K562 (cell line): Measurements from ENCODE around the gene TUBA1B. TPM values are rescaled to one million over a fixed set of nuclear protein-coding genes. Genes with fewer than 3 reads are reported as not detected.
A peak's percentile ranks its signal among the peaks of the same experiment; 100 is the strongest.

Experiments used
- BCLAF1 ChIP-seq, 2 experiments: fragments of 450-650 bp in 1 of 2; IDR thresholded peaks; 2 replicates each; pipeline ENCODE4 v1.6.1; 2011 to 2017; ENCODE audit warnings: low read depth in 2 of 2, antibody characterized with exemption in 1 of 2, borderline replicate concordance in 1 of 2, low read length in 1 of 2, mild to moderate bottlenecking in 1 of 2, mixed read lengths in 1 of 2; ENCODE audit not compliant: control insufficient read depth in 1 of 2
- CBFB ChIP-seq: sonication (generic); formaldehyde crosslinking; IDR thresholded peaks from 2 replicates; pipeline ENCODE4 v1.4.0; 2020; ENCODE audit warnings: mild to moderate bottlenecking, missing genetic modification reagents
- ETV6 ChIP-seq, 3 experiments: fragments of 150-350 bp in 1 of 3; sonication (generic) in 1 of 3; formaldehyde crosslinking in 1 of 3; IDR thresholded peaks; 2 replicates each; pipeline versions ENCODE4 v1.6.1 to v1.8.0; 2014 to 2022; ENCODE audit warnings: borderline replicate concordance in 2 of 3, low read depth in 2 of 3, antibody characterized with exemption in 1 of 3, low read length in 1 of 3, mild to moderate bottlenecking in 1 of 3, missing genetic modification reagents in 1 of 3
- HDAC2 ChIP-seq: fragments of 450-650 bp; IDR thresholded peaks from 2 replicates; pipeline ENCODE4 v1.6.1; 2016; ENCODE audit warnings: mild to moderate bottlenecking
- MITF ChIP-seq: IDR thresholded peaks from 2 replicates; pipeline ENCODE4 v1.6.1; 2014; ENCODE audit warnings: antibody characterized with exemption
- MYNN ChIP-seq, 2 experiments: sonication (generic); formaldehyde crosslinking in 1 of 2; IDR thresholded peaks; 2 replicates each; pipeline versions ENCODE4 v1.5.0 to v1.6.1; 2016 to 2020; ENCODE audit warnings: antibody characterized with exemption in 1 of 2, missing genetic modification reagents in 1 of 2
- PTTG1 ChIP-seq: fragments of 450-650 bp; IDR thresholded peaks from 2 replicates; pipeline ENCODE4 v1.6.1; 2016; ENCODE audit warnings: low read depth, mild to moderate bottlenecking, missing genetic modification characterization, missing compliant biosample characterization
- RB1 ChIP-seq: fragments of 450-650 bp; IDR thresholded peaks from 2 replicates; pipeline ENCODE4 v1.6.1; 2017; ENCODE audit warnings: low read depth, mild to moderate bottlenecking
- SRF ChIP-seq, 2 experiments: fragments of 250-450, 450-650 bp in 1 of 2; sonication (Bioruptor Pico) in 1 of 2; sonication (generic) in 1 of 2; formaldehyde crosslinking; IDR thresholded peaks; 2 replicates each; pipeline versions ENCODE4 v1.5.0 to v1.5.1; 2020 to 2022; ENCODE audit warnings: mild to moderate bottlenecking in 1 of 2, missing genetic modification reagents in 1 of 2
- TSC22D4 ChIP-seq: fragments of 450-650 bp; IDR thresholded peaks from 2 replicates; pipeline ENCODE4 v1.6.1; 2016; ENCODE audit warnings: missing genetic modification characterization, missing biosample characterization, control low read depth
- USF1 ChIP-seq: sonication (generic); formaldehyde crosslinking; IDR thresholded peaks from 2 replicates; pipeline ENCODE4 v1.9.0; 2022; ENCODE audit warnings: mild to moderate bottlenecking, missing genetic modification reagents
- XRCC4 ChIP-seq: IDR thresholded peaks from one replicate; pipeline ENCODE4 v1.6.1; 2011; ENCODE audit not compliant: insufficient read depth, insufficient read length; ENCODE audit errors: extremely low read depth
- YBX1 ChIP-seq: fragments of 450-650 bp; IDR thresholded peaks from 2 replicates; pipeline ENCODE4 v1.7.1; 2016; ENCODE audit warnings: mild to moderate bottlenecking
- ZNF239 ChIP-seq: fragments of 250-450 bp; sonication (Bioruptor Pico); IDR thresholded peaks from 2 replicates; pipeline ENCODE4 v1.4.0; 2020; ENCODE audit warnings: mild to moderate bottlenecking
- ZNF511 ChIP-seq: sonication (generic); formaldehyde crosslinking; IDR thresholded peaks from 2 replicates; pipeline ENCODE4 v1.8.0; 2022; ENCODE audit warnings: mild to moderate bottlenecking, missing genetic modification reagents
- polyA plus RNA-seq, 8 experiments: library from polyadenylated mRNA; depleted of rRNA in 4 of 8; stranded (reverse) in 5 of 8; unstranded in 3 of 8; fragments of >200 nt; fragmentation: Nextera tagmentation in 2 of 8; fragmentation: Illumina TruSeq in 1 of 8; extraction: Ambion mirVana in 2 of 8; extraction: Trizol in 1 of 8; gene quantifications; 2 replicates each; pipeline versions ENCODE4 v1.2.1 to v1.2.3, GENCODE V29; 2011 to 2014; ENCODE audit warnings: inconsistent platforms in 1 of 8, missing spikeins in 1 of 8
- total RNA-seq, 7 experiments: library from RNA; depleted of rRNA in 6 of 7; stranded (reverse); fragments of >200 nt in 6 of 7; fragmentation: Illumina TruSeq in 2 of 7; extraction: Trizol in 2 of 7; gene quantifications; 2 replicates each; pipeline versions ENCODE4 v1.2.1 to v1.2.3, GENCODE V29; 2011 to 2021; ENCODE audit warnings: low replicate concordance in 1 of 7
- TF ChIP-seq, protein P1 (sequence below), 2 experiments: fragments of 450-650 bp in 1 of 2; sonication (generic) in 1 of 2; formaldehyde crosslinking; conservative IDR thresholded peaks; 2 replicates each; pipeline versions ENCODE4 v1.4.0 to v1.8.1; 2020 to 2022; ENCODE audit warnings: mild to moderate bottlenecking in 1 of 2, missing genetic modification reagents in 1 of 2
- TF ChIP-seq, protein P2 (sequence below): sonication (generic); formaldehyde crosslinking; IDR thresholded peaks from 2 replicates; pipeline ENCODE4 v1.8.1; 2023; ENCODE audit warnings: mild to moderate bottlenecking, missing genetic modification reagents

Gene TUBA1B
- total and polyA plus RNA-seq, 9 of the 15 experiments (the other 6 are each of a cell fraction or from before 2014, with no cell fraction given), result 2,189 to 4,624 (median 2,628) TPM

DNA sequence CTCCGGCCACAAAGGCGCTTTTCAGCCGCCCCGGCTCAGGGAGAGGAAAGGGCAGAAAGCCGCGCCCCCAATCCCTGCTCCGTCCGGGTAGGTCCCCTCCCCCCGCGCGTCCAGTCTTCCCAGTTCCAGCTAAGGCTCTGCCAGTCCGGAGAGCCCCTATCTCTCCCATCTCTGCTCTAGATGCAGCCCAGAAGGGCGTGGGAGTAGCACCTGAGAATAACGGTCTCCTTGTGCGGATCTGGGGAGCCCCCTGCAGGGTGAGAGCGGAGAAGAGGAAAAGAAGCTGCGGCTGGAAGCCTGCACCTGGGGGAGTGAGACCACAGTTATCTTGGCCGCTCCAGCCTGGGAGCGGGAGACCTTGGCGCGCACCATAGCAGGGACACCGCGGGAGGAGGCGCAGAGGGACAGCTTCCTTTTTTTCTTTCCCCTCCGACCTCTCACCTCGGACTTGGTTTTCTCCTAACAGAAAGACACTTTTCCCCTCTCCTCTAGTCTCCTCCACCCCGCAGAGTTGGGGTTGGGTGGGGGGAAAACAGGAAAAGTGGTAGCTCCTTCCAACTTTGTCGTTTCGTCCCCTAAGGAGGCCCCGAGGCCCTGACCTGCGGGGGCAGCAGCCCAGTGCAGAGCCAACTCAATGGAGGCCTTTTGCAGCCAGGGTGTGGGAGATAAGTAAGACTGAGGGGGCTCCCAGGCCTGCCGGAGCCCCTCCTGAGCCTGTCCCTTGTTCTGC lies 38.9 kb downstream of the TUBA1B start (continued):
- TF ChIP-seq MYNN (IDR thresholded peaks at IDR 0.05), result peak; percentile 38
- no peak for TF ChIP-seq MYNN (CRISPR knock-in tag; IDR thresholded peaks at IDR 0.05)
- peak; percentile 61; the same call in 1 of the 2 replicates for TF ChIP-seq ZNF511 (CRISPR knock-in tag)
- TF ChIP-seq RB1, result peak; percentile 92
- TF ChIP-seq, protein P1, sequence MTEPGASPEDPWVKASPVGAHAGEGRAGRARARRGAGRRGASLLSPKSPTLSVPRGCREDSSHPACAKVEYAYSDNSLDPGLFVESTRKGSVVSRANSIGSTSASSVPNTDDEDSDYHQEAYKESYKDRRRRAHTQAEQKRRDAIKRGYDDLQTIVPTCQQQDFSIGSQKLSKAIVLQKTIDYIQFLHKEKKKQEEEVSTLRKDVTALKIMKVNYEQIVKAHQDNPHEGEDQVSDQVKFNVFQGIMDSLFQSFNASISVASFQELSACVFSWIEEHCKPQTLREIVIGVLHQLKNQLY (CRISPR knock-in tag; conservative IDR thresholded peaks at IDR 0.05), result no peak
- no peak for TF ChIP-seq YBX1
- no peak for TF ChIP-seq XRCC4
- peak; percentile 98 for TF ChIP-seq CBFB (CRISPR knock-in tag)
- peak; percentile 94; the same call in 1 of the 2 replicates for TF ChIP-seq HDAC2
- TF ChIP-seq BCLAF1 (IDR thresholded peaks at IDR 0.05; ENCODE audit: borderline replicate concordance in 1 of 2, control insufficient read depth in 1 of 2, low read depth in 2 of 2, low read length in 1 of 2), result peak; percentile 33 to 83; a peak in 1 of 4 replicates
- TF ChIP-seq ZNF239 (CRISPR knock-in tag), result no peak
- TF ChIP-seq ETV6 (IDR thresholded peaks at IDR 0.05; ENCODE audit: borderline replicate concordance in 1 of 2, low read depth in 2 of 2, low read length in 1 of 2), result peak; percentile 88 to 95
- no peak for TF ChIP-seq ETV6 (CRISPR knock-in tag; IDR thresholded peaks at IDR 0.05; ENCODE audit: borderline replicate concordance)
- TF ChIP-seq, protein P2, sequence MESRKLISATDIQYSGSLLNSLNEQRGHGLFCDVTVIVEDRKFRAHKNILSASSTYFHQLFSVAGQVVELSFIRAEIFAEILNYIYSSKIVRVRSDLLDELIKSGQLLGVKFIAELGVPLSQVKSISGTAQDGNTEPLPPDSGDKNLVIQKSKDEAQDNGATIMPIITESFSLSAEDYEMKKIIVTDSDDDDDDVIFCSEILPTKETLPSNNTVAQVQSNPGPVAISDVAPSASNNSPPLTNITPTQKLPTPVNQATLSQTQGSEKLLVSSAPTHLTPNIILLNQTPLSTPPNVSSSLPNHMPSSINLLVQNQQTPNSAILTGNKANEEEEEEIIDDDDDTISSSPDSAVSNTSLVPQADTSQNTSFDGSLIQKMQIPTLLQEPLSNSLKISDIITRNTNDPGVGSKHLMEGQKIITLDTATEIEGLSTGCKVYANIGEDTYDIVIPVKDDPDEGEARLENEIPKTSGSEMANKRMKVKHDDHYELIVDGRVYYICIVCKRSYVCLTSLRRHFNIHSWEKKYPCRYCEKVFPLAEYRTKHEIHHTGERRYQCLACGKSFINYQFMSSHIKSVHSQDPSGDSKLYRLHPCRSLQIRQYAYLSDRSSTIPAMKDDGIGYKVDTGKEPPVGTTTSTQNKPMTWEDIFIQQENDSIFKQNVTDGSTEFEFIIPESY (CRISPR knock-in tag), result peak; percentile 81
- peak; percentile 21; the same call in 1 of the 2 replicates for TF ChIP-seq MITF
- no peak for TF ChIP-seq PTTG1 (tag)
- 0 out of 4 replicates have a peak, but pooled peaks of 1 of the 2 experiments have one; percentile 61 for TF ChIP-seq SRF (CRISPR knock-in tag; IDR thresholded peaks at IDR 0.05)
- no peak for TF ChIP-seq USF1 (CRISPR knock-in tag)
- no peak for TF ChIP-seq TSC22D4 (tag)
